NCI-H774 (cell line): ENCODE data around the gene IGFN1.

ENCODE experiments used
- DNase-seq: peaks from one replicate; lab custom pipeline; 2025; lab: John Stamatoyannopoulos, UW

IGFN1 gene

DNA sequence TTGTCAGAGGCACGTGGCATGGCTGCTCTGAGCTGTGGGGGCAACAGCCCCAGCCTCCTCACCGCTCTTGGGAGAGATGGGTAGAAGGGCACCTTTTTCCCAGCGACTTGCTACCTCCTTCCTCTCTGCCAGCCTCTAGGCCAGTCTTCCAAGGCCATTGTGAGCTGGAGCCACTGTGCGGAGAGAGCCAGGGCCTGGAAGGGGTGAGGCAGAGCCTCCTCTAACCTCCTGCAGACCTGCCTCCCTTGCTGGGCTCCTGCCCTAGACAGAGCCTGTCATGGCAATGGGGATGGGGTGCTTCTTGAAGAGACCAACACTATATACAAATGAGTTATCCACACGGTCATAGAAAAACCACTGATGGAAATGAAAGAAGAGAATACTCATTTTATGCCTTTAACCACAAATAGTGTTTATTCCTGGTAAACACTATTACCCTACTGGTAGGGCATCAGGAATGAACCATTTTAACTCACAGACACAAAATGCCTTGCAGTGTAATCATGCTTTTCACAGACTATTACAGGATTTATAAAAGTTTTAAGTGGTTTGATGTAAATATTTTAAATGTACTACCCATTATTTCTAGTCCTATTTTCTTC is 5.0 kb upstream of the IGFN1 start:
- DNase-seq, result no peak

DNA sequence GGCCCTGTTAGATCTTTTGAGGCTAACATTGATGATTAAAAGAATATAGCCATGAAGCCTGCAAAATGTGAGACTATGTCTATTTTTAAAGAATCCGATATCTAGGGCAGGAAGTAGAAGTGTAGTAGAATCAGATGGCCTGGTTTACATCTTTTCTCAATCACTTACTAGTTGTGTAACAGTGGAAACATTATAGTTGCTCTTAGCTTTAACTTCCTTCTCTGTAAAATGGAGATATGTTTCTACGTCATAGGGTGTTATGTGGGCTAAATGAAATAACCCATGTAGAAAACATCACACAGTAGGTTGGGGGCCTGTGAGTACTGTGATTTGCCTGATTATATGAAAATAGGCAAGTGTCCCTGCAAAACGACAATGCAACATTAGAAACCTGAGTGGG is 4.4 kb upstream of the IGFN1 start:
- no peak for DNase-seq

DNA sequence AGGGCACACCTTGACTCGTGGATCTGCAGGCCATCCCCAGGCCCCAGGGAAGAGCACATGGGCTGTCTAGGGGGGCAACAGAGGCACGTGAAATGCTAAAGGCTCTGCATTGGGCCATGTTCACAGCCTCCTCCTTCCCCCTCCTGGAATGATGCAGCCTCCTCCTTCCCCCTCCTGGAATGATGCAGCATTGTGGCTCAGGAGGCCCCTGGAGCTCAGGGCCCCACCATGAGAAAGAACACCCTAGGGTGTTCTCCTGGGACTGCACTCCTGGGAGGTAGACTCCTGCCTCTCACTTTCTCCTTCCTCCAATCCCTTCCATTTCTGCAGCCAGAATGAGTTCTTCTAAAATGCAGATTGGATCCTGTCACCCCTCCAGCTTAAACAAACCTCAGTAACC is 1.5 kb upstream of the IGFN1 start:
- DNase-seq, result no peak

DNA sequence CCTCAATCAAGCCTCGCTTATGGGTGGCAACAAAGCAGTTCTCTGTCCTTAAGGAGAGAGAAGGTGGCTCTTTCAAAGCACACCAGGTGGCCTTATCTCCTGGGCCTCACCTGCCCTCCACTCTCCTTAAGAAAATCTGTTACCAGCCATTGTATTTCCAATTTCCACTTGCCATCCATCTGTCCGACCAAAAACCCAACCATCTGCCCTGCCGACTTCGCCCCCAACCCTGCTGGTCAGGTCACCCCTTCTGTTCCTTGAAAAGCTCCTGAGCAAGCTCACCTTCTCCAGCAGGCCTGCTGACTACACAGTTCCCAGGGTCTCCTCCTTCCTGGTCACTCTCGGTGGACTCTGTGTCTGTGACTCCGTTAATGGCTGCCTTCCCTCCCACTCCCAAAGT is 619 bp upstream of the IGFN1 start:
- DNase-seq, result no peak

DNA sequence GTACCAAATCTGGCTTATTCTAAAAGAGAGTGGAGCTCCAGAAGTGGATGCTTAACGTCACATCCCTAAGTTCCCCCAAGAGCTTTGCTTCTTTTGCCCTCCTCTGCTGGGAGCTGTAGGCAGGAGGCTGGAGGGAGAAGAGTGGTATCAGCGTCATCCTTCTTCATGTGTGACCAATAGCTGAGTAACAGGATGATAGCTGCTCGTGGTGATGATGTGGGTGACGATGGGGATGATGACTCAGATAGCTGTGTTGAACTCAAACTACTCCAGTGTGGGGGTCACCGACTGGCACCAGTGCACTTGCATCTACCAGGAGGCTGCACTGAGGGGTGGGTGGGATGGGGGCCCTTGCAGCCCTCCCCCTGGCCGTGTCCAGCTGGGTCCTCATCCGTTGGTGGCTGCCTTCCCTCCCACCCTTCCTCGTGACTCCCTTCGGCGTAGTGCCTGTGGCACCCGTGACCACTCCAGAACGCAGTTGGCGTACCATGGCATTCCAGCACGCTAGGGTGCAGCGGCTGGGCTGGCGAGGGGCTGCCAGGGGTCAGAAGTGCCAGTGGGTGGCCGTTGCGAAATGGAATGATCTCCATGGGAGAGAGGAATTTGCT is 1.1 kb downstream of the IGFN1 start:
- DNase-seq, result no peak

DNA sequence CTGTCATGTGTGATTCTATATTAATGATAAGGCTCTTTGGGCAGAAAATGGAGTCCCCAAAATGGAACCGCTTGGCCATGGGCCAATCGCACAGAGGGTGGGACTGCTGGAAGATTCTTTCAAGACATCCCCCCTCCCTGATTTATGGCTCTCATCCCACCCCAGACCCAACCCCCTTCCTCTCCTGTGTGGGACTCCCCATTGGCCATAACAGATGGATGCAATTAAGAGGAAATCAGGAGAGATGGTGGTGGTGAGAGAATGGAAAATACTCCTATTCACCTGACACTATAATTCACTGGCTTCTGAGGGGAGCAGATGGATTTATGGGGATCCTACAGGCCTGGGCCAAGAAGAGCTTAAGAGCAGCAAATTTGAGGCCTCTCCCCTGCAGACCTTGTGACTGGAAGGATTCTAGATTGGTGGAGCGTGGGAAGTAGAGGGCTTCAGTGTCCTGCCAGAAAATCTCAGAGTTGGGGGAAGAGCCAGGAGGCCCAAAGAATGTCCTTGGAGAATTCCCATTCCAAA is 1.7 kb downstream of the IGFN1 start:
- DNase-seq, result no peak

DNA sequence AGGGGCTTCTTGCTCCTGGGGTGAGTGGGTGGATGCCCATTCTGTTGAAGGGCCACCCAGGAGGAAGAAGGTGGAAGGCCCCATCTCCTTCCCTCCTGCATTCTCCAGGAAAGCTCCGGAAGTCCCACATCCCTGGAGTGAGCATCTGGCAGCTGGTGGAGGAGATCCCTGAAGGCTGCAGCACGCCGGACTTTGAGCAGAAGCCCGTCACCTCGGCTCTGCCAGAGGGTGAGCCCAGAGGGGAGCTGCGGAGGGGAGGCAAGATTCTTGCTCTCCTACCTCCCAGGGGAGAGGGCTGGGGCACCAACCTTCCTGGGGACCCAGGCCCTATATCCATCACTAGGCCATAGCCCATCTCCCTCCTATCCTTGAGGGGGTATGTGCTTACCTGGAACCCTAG is 3.4 kb downstream of the IGFN1 start:
- no peak for DNase-seq

DNA sequence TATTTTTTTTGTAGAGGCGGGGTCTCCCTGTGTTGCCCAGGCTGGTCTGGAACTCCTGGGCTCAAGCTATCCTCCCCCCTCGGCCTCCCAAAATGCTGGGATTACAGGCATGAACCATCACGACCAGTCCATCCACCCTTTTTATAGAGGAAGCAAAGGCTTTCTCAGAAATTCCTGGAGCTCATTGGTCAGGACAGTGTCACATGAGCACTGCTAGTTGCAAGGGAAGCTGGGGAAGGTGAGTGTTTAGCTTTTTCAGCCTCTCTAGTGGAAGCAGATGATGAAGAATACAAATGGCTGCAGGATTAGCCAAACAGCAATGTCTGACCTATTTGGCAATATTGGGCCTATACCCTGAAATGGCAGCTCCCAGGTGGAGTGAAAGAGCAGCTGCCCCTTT is 8.0 kb downstream of the IGFN1 start:
- no peak for DNase-seq

DNA sequence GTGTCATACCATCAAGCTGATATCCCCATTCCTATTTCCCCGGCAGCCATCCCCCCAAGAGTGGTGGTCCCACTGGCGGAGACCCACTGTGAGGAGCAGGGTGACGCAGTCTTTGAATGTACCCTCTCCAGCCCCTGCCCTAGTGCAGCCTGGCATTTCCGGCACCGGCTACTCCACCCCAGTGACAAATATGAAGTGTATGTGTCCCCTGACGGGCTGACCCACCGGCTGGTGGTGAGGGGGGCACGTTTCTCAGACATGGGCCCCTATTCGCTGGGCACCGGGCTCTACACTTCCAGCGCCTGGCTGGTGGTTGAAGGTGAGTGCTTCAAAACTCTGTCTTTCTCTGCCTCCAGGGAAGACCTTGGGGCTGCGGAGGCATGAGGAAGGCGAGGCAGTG is 14.4 kb downstream of the IGFN1 start:
- no peak for DNase-seq

DNA sequence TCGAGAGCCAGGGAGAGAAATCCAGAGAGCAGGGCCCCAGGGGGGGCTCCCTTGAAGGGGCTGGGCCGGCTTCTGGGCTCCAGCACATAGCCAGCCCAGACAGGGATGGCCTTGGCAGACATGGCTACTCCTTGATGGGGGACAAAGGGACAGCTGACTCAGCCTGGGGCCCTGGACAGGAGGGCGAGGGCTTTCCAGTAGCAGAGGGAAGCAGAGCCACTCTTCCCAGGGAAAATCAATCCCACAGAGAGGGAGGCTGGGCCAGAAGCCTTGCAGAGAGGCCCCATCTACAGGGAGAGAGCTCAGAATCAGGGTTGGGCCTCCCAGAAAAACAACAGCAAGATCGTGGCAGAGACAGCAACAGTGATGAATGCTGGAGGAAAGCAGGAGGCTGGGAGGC is 15.6 kb downstream of the IGFN1 start:
- DNase-seq, result no peak

DNA sequence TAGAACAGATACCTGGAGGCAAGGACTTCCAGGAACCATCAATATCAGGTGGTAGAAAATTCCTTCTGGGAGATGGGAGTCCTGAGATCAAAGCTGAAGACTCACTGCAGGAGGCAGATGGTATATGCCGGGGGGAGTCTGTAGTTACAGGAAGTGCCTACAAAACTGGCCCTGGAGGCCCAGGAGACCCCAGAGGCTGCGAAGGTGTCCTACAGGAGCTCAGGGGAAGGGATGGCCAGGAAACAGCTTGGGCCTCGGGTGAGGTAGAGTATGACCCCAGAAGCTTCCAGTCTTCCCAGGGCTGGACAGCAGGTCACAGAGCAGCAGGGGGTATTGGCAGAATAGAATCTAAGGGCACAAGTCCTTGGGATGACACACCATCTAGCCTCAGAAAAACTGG is 16.4 kb downstream of the IGFN1 start:
- no peak for DNase-seq

DNA sequence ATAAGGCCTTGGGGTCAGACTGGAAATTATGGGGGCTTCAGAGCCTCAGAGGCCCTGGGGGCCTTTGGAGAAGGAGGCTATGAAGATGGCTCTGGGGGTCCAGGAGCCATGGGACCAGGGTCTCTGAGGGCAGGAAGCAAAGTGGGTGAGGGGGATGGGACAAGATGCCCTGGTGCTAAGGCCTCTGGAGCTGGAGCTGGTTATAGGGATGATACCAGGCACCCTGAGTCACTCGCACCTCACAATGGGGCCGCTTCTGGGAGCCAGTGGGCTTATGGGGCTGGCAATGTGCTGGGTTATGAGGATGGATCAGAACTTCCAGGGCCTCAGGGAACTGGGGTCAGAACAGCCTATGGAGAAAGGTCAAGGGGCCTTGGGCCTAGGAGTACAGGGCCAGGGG is 17.6 kb downstream of the IGFN1 start:
- DNase-seq, result no peak

DNA sequence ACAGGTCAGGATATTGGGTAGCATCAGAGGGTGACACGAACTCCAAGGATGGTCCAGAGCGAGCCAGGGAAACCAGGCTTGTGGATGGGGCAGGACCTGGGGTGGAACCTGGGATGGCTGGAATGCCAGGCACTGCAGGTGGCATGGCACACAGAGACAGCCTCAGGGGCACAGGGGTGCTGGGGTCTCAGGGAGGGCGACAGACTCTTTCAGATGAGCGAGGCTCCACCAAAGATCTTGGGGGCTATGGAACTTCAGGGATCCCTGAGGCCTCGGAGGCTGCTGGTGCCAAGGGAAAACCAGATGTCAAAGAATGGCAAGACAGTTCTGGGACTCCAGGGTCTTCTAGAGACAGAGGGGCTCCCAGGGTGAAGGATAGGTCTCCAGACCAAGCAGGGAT is 21.4 kb downstream of the IGFN1 start:
- DNase-seq, result no peak

DNA sequence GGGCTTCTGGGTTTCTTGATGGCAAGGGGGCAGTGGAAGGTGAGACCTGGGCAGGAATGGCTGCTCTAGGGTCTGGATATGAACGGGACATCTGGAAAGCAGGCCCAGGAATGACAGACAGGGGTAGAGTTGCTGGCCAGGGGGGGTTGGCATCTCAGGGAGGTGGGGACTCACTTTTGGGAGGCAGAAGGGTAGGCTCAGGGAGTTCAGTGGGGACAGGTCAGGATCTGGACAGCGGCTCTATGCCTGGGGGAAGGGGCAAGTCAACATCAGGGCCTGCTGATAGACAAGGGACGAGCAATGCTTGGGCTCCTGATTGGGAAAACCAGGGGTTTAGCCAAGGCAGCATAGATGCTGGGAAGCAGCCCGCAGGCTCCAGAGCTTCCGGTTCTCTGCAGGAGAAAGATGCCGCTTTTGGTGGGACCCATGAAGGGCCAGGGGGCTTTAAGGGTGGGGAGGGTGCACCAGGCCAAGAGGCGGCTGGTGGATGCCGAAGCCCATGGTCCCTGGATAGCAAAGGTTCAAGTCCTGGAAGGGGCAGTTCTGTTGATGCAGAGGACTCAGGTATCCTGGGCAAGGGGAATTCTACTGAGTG is 21.9 kb downstream of the IGFN1 start:
- no peak for DNase-seq

DNA sequence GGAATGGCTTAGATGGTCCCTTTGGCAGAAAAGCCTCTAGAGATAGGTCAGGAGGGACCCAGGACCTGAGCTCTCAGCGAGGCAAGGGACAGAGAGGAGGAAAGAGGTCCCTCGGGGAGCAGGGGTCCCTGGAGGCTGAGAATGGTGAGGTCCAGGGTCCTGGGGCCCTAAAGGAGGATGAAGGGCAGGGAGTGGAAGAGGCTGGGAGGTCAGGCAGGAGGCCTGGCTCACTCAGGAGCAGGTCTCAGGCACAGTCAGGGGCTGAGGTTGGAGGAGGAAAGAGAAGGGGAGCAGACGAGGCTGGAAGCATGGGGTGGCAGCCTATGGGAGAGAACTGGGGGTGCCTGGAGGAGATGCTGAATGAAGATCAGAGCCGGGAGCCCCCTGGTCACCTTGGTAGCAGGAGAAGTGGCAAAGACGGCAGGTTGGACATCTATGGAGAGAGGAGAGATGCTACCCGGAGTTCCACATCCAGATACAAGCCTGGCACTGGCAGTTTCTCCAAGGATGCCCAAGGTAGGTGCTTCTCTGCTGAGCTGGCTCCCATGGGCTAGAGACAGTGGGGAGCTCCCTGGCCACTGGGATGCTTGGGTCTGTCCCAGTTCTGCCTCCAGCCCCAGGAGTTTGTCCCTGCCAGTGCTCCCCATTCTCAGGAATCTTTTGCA is 22.6 kb downstream of the IGFN1 start:
- DNase-seq, result no peak

DNA sequence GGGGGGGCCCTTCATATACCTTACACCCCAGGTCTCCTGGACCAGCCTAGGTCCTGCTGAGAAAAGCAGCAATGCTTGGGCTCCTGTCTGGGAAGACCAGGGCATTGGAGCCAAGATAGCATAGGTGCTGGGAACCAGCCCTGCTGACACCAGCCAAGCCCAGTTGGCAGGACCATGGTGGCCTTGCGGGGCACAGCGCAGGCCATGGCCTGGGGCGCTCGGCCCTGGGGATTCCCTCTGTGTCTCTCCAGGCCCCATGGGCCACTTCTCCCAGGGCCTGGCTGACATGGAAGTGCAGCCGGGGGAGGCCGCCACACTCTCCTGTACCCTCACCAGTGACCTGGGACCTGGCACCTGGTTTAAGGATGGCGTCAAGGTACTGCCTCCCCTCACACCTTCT is 23.3 kb downstream of the IGFN1 start:
- no peak for DNase-seq

DNA sequence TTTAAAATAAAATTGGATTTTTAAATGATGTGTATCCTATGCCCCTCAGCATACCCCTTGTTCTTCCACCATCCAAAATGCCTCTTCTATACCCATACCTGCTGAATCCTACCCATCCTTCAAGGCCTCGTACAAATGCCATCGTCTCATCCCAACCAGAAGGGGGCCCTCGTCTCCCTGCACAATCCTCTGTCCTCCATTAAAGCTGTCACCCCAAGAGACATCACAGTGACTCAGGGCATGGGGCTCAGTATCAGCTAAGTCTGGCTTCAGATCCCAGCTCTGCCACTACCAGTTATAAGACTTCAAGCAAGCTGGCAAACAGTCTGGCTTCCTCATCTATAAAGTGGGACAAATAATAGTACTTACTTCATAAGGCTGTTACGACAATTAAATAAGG is 23.8 kb downstream of the IGFN1 start:
- DNase-seq, result no peak

DNA sequence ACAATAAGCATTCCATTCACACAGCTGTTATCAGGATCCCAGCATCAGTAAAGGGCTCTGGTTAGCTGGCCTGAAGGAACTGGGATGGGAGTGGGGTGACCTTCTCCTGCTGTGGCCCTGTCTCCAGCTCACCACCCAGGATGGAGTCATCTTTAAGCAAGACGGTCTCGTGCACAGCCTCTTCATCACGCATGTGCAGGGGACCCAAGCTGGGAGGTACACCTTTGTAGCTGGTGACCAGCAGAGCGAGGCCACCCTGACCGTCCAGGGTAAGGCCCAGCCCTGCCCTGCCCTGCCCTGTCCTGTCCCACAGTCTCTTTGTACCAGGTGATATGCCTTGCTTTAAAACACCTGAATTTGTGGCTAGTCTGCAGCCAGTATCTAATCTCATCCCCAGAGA is 24.3 kb downstream of the IGFN1 start:
- no peak for DNase-seq

DNA sequence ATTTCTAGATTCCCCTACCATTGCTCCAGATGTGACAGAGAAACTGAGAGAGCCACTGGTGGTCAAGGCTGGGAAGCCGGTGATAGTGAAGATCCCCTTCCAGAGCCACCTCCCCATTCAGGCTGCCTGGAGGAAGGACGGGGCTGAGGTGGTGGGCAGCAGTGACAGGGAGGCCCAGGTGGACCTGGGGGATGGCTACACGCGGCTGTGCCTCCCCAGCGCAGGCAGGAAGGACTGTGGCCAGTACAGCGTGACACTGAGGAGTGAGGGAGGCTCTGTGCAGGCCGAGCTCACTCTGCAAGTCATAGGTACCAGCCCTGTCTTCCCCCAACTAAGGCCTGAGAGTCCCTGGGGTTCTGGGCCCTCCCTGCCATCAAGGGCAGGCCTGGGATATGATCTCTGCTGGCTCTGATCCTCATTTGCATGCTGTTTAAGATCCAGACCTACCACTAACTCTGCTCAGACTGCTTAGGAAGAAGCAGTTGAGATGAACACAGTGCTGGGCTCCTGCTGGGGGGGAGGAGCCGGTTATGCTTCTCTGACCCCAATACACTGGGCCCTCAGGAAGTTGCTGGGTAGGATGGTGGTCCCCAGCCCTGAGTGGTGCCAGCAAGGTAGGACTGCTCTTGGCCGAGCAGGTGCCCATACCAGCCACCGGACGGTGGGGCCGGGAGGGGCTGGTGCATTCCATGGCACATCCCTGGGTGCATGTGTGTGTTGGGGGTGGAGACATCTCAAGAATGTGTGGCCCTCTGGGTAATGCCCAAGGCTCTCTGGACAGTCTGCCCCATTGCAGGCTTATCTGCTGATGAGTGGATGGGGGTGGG is 25.1 kb downstream of the IGFN1 start:
- DNase-seq, result no peak

DNA sequence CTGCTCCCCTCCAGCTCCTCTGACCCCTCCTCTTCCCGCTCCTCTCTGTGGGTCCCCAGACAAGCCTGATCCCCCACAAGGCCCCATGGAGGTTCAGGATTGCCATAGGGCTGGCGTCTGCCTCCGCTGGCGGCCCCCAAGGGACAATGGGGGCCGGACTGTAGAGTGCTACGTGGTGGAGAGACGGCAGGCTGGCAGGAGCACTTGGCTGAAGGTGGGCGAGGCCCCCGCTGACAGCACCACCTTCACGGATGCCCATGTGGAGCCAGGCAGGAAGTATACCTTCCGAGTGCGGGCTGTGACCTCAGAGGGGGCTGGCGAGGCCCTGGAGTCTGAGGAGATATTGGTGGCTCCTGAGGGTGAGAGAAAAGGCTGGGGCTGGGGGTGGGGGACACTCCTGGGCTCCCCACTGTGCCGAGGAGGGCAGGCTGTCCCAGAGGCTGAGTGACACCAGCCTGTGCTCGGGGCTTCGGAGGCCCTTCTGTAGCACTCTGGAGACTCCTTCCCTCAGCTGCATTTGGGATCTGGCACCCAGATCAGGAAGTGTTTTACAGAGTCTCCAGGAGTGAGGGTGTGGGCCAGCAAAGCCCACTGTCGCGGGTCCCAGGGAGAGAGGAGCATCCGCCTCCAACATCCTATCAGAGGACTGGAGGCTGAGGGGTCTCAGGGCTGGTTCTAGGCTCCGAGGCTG is 25.9 kb downstream of the IGFN1 start:
- no peak for DNase-seq

DNA sequence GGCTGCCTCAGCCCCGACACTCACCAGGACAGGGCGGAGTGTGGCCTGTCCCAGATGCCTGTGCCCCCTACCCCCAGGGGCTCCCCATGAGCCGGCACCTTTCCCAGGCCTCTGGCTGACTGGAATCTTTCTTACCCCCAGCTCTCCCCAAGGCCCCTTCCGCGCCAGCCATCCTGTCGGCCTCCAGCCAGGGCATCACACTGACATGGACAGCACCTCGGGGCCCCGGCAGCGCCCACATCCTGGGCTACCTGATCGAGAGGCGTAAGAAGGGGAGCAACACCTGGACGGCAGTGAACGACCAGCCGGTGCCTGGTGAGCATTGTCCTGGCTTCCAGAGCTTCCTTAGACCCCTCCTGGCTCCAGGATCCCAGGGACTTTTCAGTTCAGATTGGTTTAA is 26.5 kb downstream of the IGFN1 start:
- no peak for DNase-seq

DNA sequence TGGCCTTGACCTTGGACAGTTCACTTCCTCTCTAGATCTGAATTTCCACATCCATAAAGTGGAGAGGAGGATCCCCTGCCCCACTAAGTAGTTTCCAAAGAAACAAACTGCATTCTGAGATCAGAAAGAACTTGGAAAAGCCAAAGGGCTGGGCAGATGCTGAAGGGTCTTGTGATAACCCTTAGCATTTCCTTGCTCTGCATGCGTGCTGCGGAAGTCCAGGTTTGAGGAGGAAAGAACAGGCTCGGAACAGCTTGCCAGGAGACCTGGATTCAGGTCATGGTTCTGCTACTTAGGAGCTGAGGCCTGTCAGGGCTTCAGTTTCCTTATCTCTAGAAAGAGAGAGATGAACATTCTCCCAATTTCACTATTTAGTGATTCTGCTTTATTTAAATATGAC is 27.2 kb downstream of the IGFN1 start:
- DNase-seq, result no peak
